HG03097 (cell line): ENCODE data around the gene MAP3K5.

Experiments
- ATAC-seq: cut with Tn5 transposase; IDR thresholded peaks from one replicate; pipeline ENCODE4 v1.9.1; 2021; ENCODE audit not compliant: unreplicated experiment, low FRiP score

Gene MAP3K5

GRCh38 chr6:136750696-136751521 is 41.4 kb downstream of the MAP3K5 start:
- peak; percentile 14 for ATAC-seq

GRCh38 chr6:136749359-136749997 is 42.8 kb downstream of the MAP3K5 start:
- ATAC-seq = no peak

GRCh38 chr6:136747507-136747906 is 44.8 kb downstream of the MAP3K5 start:
- no peak for ATAC-seq

- no peak for ATAC-seq
These were observed 47.0 kb downstream of the MAP3K5 start for GRCh38 chr6:136745300-136745699.

GRCh38 chr6:136744889-136745288 is 47.4 kb downstream of the MAP3K5 start:
- no peak for ATAC-seq

- no peak for ATAC-seq
These were observed 50.2 kb downstream of the MAP3K5 start for GRCh38 chr6:136742125-136742524.

GRCh38 chr6:136740050-136740974 is 52.0 kb downstream of the MAP3K5 start:
- no peak for ATAC-seq

- no peak for ATAC-seq
These were observed 52.8 kb downstream of the MAP3K5 start for GRCh38 chr6:136739501-136739900.

- ATAC-seq = no peak
These were observed 53.2 kb downstream of the MAP3K5 start for GRCh38 chr6:136739071-136739470.

GRCh38 chr6:136738692-136739057 is 53.6 kb downstream of the MAP3K5 start:
- ATAC-seq = no peak

- no peak for ATAC-seq
These were observed 54.2 kb downstream of the MAP3K5 start for GRCh38 chr6:136737871-136738691.

- ATAC-seq = no peak
These were observed 54.9 kb downstream of the MAP3K5 start for GRCh38 chr6:136737374-136737844.

GRCh38 chr6:136736281-136736960 is 55.9 kb downstream of the MAP3K5 start:
- ATAC-seq = no peak

GRCh38 chr6:136734977-136735376 is 57.3 kb downstream of the MAP3K5 start:
- no peak for ATAC-seq

- no peak for ATAC-seq
These were observed 59.4 kb downstream of the MAP3K5 start for GRCh38 chr6:136732889-136733288.

GRCh38 chr6:136729832-136730231 is 62.4 kb downstream of the MAP3K5 start:
- ATAC-seq = no peak

GRCh38 chr6:136728976-136729515 is 63.2 kb downstream of the MAP3K5 start:
- ATAC-seq = no peak

- no peak for ATAC-seq
These were observed 64.0 kb downstream of the MAP3K5 start for GRCh38 chr6:136728033-136728939.
